Measurements from ENCODE around the gene MRPL18. TPM values are rescaled to one million over a fixed set of nuclear protein-coding genes. Genes with fewer than 3 reads are reported as not detected.

The MRPL18 gene
- total RNA-seq, 1 donor from 2014 or later, result 64.6 TPM

DNA sequence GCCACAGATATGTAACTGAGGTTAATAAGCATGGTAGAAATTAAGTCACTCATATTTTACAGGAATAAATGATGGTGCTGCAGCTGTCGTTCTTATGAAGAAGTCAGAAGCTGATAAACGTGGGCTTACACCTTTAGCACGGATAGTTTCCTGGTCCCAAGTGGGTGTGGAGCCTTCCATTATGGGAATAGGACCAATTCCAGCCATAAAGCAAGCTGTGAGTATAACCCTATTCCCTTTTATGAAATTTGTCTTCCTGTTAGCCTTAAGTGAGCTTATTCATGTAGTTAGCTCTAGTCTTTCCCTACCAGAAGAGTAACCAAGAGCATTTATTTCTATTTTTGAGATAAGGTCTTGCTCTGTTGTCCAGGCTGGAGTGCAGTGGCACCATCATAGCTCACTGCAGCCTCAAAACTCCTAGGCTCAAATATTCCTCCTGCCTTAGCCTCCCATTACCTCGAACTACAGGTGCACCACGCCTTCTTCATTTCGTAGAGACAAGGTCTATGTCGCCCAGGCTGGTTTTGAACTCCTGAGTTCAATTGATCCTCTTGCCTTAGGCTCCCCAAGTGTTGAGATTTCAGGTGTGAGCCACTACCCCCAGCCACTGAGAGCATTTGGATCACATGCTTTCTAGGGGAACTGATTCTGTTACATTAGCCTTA, 12.9 kb upstream of the MRPL18 start:
- H3K4me1 ChIP-seq (ENCODE audit: insufficient read depth, low read length), result no peaks in the 10 kb centered on the region
- DNase-seq (ENCODE audit: low read depth) (no peak), FAIRE-seq (no peak)
- TF ChIP-seq CTCF (IDR thresholded peaks at IDR 0.05; ENCODE audit: insufficient read depth, low read depth, low read length) (no peak), EZH2 (IDR thresholded peaks at IDR 0.05; ENCODE audit: insufficient read depth, low read length) (no peak)
- H3K27ac Mint-ChIP-seq (ENCODE audit: unreplicated experiment), result no peak overlapping the region
- H3K4me1 Mint-ChIP-seq (ENCODE audit: low read depth, unreplicated experiment), result peaks cover 7% of the 10 kb centered on the region
- H3K27ac ChIP-seq (ENCODE audit: low read depth, low read length), result no peak overlapping the region
- no peak overlapping the region for H3K4me3 Mint-ChIP-seq (ENCODE audit: unreplicated experiment)
- no peak overlapping the region for H3K4me3 ChIP-seq (ENCODE audit: insufficient read depth, low read depth, low read length)
- H3K9me3 ChIP-seq (ENCODE audit: insufficient read depth, low read depth, low read length), result no peaks in the 10 kb centered on the region
- peaks cover 17% of the 10 kb centered on the region for H3K79me2 ChIP-seq (ENCODE audit: insufficient read depth, low read length)
- H3K36me3 ChIP-seq (ENCODE audit: insufficient read depth, low read length), result peaks cover 67% of the 10 kb centered on the region
- H3K27me3 Mint-ChIP-seq (ENCODE audit: low read depth, unreplicated experiment), result no peaks in the 10 kb centered on the region
- no peak overlapping the region for H3K4me2 ChIP-seq (ENCODE audit: low read length)
- H4K20me1 ChIP-seq (ENCODE audit: insufficient read depth, low read length), result peaks cover 47% of the 10 kb centered on the region
- H3K9me3 Mint-ChIP-seq (ENCODE audit: unreplicated experiment), result peaks cover 2% of the 10 kb centered on the region
- no peaks in the 10 kb centered on the region for H3K27me3 ChIP-seq (ENCODE audit: insufficient read depth, low read length)
- H3K36me3 Mint-ChIP-seq (ENCODE audit: low read depth, unreplicated experiment), result peaks cover 20% of the 10 kb centered on the region
- H2AFZ ChIP-seq (ENCODE audit: low read depth, low read length), result no peak overlapping the region
- no peak overlapping the region for H3K9ac ChIP-seq (ENCODE audit: low read length)

DNA sequence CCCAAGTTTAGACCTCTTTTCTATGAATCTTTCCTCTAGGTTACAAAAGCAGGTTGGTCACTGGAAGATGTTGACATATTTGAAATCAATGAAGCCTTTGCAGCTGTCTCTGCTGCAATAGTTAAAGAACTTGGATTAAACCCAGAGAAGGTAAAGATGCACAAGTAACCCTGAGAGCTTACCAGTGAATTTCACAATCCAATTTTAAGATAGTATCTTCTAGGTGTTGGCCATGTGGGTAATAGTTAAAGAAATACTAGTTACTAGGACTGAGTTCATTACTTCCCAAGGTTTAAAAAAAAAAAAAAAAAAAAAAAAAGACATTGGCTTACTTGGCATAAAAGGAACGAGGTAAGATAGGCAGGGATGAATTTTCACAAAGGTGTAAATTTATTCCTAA, 12.1 kb upstream of the MRPL18 start:
- no peak for TF ChIP-seq EZH2 (IDR thresholded peaks at IDR 0.05; ENCODE audit: insufficient read depth, low read length)
- no peak for TF ChIP-seq CTCF (IDR thresholded peaks at IDR 0.05; ENCODE audit: insufficient read depth, low read depth, low read length)
- Mint-ChIP-seq H3K9me3 (ENCODE audit: unreplicated experiment) (peaks cover 2% of the 10 kb centered on the region), H3K27ac (ENCODE audit: unreplicated experiment) (no peak overlapping the region), H3K36me3 (ENCODE audit: low read depth, unreplicated experiment) (peaks cover 20% of the 10 kb centered on the region), H3K4me1 (ENCODE audit: low read depth, unreplicated experiment) (peaks cover 10% of the 10 kb centered on the region), H3K27me3 (ENCODE audit: low read depth, unreplicated experiment) (no peaks in the 10 kb centered on the region), H3K4me3 (ENCODE audit: unreplicated experiment) (no peak overlapping the region)
- Histone ChIP-seq H3K4me1 (ENCODE audit: insufficient read depth, low read length) (no peaks in the 10 kb centered on the region), H3K9ac (ENCODE audit: low read length) (no peak overlapping the region), H4K20me1 (ENCODE audit: insufficient read depth, low read length) (peaks cover 55% of the 10 kb centered on the region), H3K79me2 (ENCODE audit: insufficient read depth, low read length) (peaks cover 24% of the 10 kb centered on the region), H3K36me3 (ENCODE audit: insufficient read depth, low read length) (peaks cover 70% of the 10 kb centered on the region), H3K9me3 (ENCODE audit: insufficient read depth, low read depth, low read length) (no peaks in the 10 kb centered on the region), H3K4me2 (ENCODE audit: low read length) (no peak overlapping the region), H2AFZ (ENCODE audit: low read depth, low read length) (no peak overlapping the region), H3K4me3 (ENCODE audit: insufficient read depth, low read depth, low read length) (no peak overlapping the region), H3K27me3 (ENCODE audit: insufficient read depth, low read length) (no peaks in the 10 kb centered on the region), H3K27ac (ENCODE audit: low read depth, low read length) (no peak overlapping the region)
- no peak for DNase-seq (ENCODE audit: low read depth)
- FAIRE-seq, result no peak

- FAIRE-seq, result peak; percentile 9
- H3K79me2 ChIP-seq (ENCODE audit: insufficient read depth, low read length), result peaks cover 27% of the 10 kb centered on the region
- no peaks in the 10 kb centered on the region for H3K27me3 ChIP-seq (ENCODE audit: insufficient read depth, low read length)
- peaks cover 58% of the 10 kb centered on the region for H4K20me1 ChIP-seq (ENCODE audit: insufficient read depth, low read length)
- H3K27me3 Mint-ChIP-seq (ENCODE audit: low read depth, unreplicated experiment), result no peaks in the 10 kb centered on the region
- peaks cover 10% of the 10 kb centered on the region for H3K4me1 Mint-ChIP-seq (ENCODE audit: low read depth, unreplicated experiment)
- H3K4me3 ChIP-seq (ENCODE audit: insufficient read depth, low read depth, low read length), result no peak overlapping the region
- no peaks in the 10 kb centered on the region for H3K9me3 ChIP-seq (ENCODE audit: insufficient read depth, low read depth, low read length)
- no peak overlapping the region for H3K27ac ChIP-seq (ENCODE audit: low read depth, low read length)
- H3K4me3 Mint-ChIP-seq (ENCODE audit: unreplicated experiment), result no peak overlapping the region
- H2AFZ ChIP-seq (ENCODE audit: low read depth, low read length), result no peak overlapping the region
- H3K4me2 ChIP-seq (ENCODE audit: low read length), result no peak overlapping the region
- H3K9me3 Mint-ChIP-seq (ENCODE audit: unreplicated experiment), result peaks cover 2% of the 10 kb centered on the region
- TF ChIP-seq EZH2 (IDR thresholded peaks at IDR 0.05; ENCODE audit: insufficient read depth, low read length), result no peak
- no peak for TF ChIP-seq CTCF (IDR thresholded peaks at IDR 0.05; ENCODE audit: insufficient read depth, low read depth, low read length)
- H3K36me3 ChIP-seq (ENCODE audit: insufficient read depth, low read length), result peaks cover 73% of the 10 kb centered on the region
- H3K9ac ChIP-seq (ENCODE audit: low read length), result no peak overlapping the region
- peak overlapping the region; percentile 1 for H3K27ac Mint-ChIP-seq (ENCODE audit: unreplicated experiment)
- H3K4me1 ChIP-seq (ENCODE audit: insufficient read depth, low read length), result no peaks in the 10 kb centered on the region
- no peak for DNase-seq (ENCODE audit: low read depth)
- peaks cover 20% of the 10 kb centered on the region for H3K36me3 Mint-ChIP-seq (ENCODE audit: low read depth, unreplicated experiment)
Observed at GRCh38 chr6:159778542-159779103, 11.6 kb upstream of the MRPL18 start.

Data from astrocyte (in vitro differentiated cells and primary cell).